ENCODE data around the gene KCNAB1. TPM values are rescaled to one million over a fixed set of nuclear protein-coding genes. Genes with fewer than 3 reads are reported as not detected.

The KCNAB1 gene
- total RNA-seq, 2 donors from 2014 or later = 0.49 to 0.81 TPM

DNA sequence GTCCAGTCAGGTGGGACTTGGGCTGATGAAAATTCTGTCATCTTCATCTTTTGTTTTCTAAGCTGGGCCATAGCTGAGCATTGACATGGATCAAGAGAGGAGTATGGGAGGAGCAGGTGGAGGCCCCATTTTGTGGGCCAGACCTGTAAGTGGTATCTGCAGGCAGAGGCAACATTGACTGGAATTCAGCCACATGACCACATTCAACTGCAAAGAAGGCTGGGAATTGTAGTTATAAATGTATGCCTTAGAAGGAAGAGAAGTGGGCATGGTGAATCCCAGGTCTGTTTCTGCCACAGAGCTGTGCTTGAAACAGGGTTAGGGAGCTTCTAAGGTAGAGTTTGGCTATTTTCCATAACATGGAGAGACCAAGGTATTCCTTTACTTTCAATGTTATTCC, 11.4 kb downstream of the KCNAB1 start:
- peaks cover 2% of the 10 kb centered on the region for H3K27me3 ChIP-seq (ENCODE audit: control insufficient read depth, insufficient read depth, low read length, poor library complexity, severe bottlenecking)
- H3K9me3 ChIP-seq (ENCODE audit: control insufficient read depth, low read length) = no peaks in the 10 kb centered on the region
- DNase-seq = no peak
- Mint-ChIP-seq H3K36me3 (ENCODE audit: low read depth) (no peaks in the 10 kb centered on the region), H3K9me3 (no peaks in the 10 kb centered on the region), H3K27ac (no peak overlapping the region), H3K4me1 (peaks cover 6% of the 10 kb centered on the region), H3K4me3 (no peak overlapping the region), H3K27me3 (ENCODE audit: insufficient read depth) (no peaks in the 10 kb centered on the region)
- no peak overlapping the region for H3K9ac ChIP-seq (ENCODE audit: extremely low read depth, low read length, poor library complexity, severe bottlenecking)
- no peak overlapping the region for H3K4me3 ChIP-seq (ENCODE audit: low read length)
- H3K4me1 ChIP-seq (ENCODE audit: control insufficient read depth, insufficient read depth, low read length) = peaks cover 3% of the 10 kb centered on the region
- no peak overlapping the region for H3K27ac ChIP-seq (ENCODE audit: low read depth, low read length)
- no peaks in the 10 kb centered on the region for H3K36me3 ChIP-seq (ENCODE audit: control insufficient read depth, insufficient read depth, low read length)
- no peak for TF ChIP-seq CTCF (conservative IDR thresholded peaks at IDR 0.05)

GRCh38 chr3:156132313-156132712, 11.9 kb downstream of the KCNAB1 start:
- H3K9me3 Mint-ChIP-seq = no peaks in the 10 kb centered on the region
- Histone ChIP-seq H3K9me3 (ENCODE audit: control insufficient read depth, low read length) (no peaks in the 10 kb centered on the region), H3K27ac (ENCODE audit: low read depth, low read length) (no peak overlapping the region), H3K4me3 (ENCODE audit: low read length) (no peak overlapping the region), H3K27me3 (ENCODE audit: control insufficient read depth, insufficient read depth, low read length, poor library complexity, severe bottlenecking) (no peaks in the 10 kb centered on the region), H3K9ac (ENCODE audit: extremely low read depth, low read length, poor library complexity, severe bottlenecking) (no peak overlapping the region), H3K36me3 (ENCODE audit: control insufficient read depth, insufficient read depth, low read length) (no peaks in the 10 kb centered on the region), H3K4me1 (ENCODE audit: control insufficient read depth, insufficient read depth, low read length) (peaks cover 3% of the 10 kb centered on the region)
- no peak for TF ChIP-seq CTCF (conservative IDR thresholded peaks at IDR 0.05)
- H3K27ac Mint-ChIP-seq = no peak overlapping the region
- H3K36me3 Mint-ChIP-seq (ENCODE audit: low read depth) = no peaks in the 10 kb centered on the region
- no peak for DNase-seq
- 40 to 81% methylated on average over 1 of the region's 1 CpG for WGBS, 2 experiments (ENCODE audit: insufficient coverage in 1 of 2, insufficient read length in 1 of 2)
- peaks cover 6% of the 10 kb centered on the region for H3K4me1 Mint-ChIP-seq
- H3K4me3 Mint-ChIP-seq = no peak overlapping the region
- H3K27me3 Mint-ChIP-seq (ENCODE audit: insufficient read depth) = no peaks in the 10 kb centered on the region

- Mint-ChIP-seq H3K4me3 (no peak overlapping the region), H3K36me3 (ENCODE audit: low read depth) (no peaks in the 10 kb centered on the region), H3K4me1 (peaks cover 6% of the 10 kb centered on the region), H3K27me3 (ENCODE audit: insufficient read depth) (no peaks in the 10 kb centered on the region), H3K9me3 (no peaks in the 10 kb centered on the region), H3K27ac (no peak overlapping the region)
- H3K27me3 ChIP-seq (ENCODE audit: control insufficient read depth, insufficient read depth, low read length, poor library complexity, severe bottlenecking) = peaks cover 2% of the 10 kb centered on the region
- no peak overlapping the region for H3K27ac ChIP-seq (ENCODE audit: low read depth, low read length)
- 80 to 88% methylated on average over 1 of the region's 1 CpG for WGBS, 2 experiments (ENCODE audit: insufficient coverage in 1 of 2, insufficient read length in 1 of 2)
- H3K9ac ChIP-seq (ENCODE audit: extremely low read depth, low read length, poor library complexity, severe bottlenecking) = no peak overlapping the region
- TF ChIP-seq CTCF (conservative IDR thresholded peaks at IDR 0.05) = no peak
- no peak for DNase-seq
- no peaks in the 10 kb centered on the region for H3K9me3 ChIP-seq (ENCODE audit: control insufficient read depth, low read length)
- H3K36me3 ChIP-seq (ENCODE audit: control insufficient read depth, insufficient read depth, low read length) = no peaks in the 10 kb centered on the region
- H3K4me1 ChIP-seq (ENCODE audit: control insufficient read depth, insufficient read depth, low read length) = peaks cover 3% of the 10 kb centered on the region
- no peak overlapping the region for H3K4me3 ChIP-seq (ENCODE audit: low read length)
Measured at GRCh38 chr3:156133076-156133475, 12.7 kb downstream of the KCNAB1 start.

Measured in endodermal cell (in vitro differentiated cells).